GM21786 (cell line): ENCODE data around the gene DDX39A.
"Not testable (repeated sequence)": the region's sequence is repeated elsewhere in the genome, so short reads cannot be mapped to it uniquely, and the experiment has no call there.

Source experiments
- ATAC-seq: cut with Tn5 transposase; IDR thresholded peaks from one replicate; pipeline ENCODE4 v1.9.1; 2021; ENCODE audit not compliant: unreplicated experiment

DDX39A gene

DNA sequence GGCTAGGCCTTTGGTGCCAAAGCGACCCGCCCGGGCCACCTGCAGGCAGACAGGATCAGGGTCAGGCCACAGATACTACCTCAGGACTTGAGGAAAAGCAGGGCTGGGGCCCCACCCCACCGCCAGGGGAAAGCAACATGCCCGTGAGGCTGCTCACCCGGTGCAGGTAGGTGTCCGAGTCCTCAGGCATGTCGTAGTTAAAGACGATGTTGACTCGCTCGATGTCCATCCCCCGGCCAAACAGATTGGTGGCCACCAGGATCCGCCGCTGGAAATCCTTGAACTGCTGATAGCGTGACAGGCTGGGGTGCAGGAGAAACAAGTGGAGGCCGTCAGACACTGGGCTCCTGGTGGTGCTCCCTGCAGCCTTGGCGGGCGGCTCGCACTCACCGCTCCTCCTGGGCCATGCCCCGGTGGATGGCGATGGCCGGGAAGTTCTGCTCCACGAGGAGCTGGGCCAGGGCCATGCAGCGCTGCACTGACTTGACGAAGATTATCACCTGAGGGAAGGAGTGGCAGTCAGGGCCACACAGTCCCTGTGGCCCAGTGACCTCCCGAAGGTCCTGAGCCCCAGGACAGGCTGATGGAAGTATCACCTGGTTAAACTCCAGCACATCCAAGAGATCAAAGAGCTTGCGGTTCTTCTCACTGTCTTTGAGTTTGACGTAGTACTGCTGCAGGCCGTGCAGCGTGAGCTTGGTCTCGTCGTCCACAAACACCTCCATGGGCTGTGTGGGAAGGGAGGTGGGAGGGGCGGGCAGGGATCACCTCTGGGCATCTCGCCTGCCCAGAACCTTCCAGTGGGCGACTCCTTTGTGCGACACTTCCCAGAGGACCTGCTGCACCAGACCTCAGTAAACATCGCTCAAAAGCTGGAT is 9.8 kb downstream of the DDX39A start:
- no peak for ATAC-seq

DNA sequence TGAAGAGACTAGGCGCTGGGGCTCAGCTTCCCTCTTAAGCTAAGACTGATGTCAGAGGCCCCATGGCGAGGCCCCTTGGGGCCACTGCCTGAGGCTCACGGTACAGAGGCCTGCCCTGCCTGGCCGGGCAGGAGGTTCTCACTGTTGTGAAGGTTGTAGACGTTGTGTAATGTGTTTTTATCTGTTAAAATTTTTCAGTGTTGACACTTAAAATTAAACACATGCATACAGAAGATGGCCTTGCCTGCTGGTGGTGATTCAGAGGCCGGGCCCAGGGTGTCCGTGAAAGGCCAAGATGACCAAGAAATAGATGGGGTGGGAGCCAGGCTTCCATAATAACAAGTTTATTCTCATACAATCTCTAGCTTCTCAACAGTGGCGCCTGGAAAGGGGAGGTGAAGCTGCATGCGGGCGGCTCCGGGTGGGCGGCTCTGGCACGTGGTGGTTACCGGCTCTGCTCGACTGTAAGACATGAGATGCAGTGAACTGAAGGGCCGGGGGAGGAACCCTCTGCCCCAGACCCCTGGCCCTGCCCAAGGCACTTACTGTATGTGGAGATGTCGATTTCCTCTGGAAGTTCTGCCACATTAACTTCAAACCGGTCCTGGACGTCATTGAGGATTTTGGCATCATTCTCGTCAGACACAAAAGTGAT is 10.5 kb downstream of the DDX39A start:
- ATAC-seq, result no peak

DNA sequence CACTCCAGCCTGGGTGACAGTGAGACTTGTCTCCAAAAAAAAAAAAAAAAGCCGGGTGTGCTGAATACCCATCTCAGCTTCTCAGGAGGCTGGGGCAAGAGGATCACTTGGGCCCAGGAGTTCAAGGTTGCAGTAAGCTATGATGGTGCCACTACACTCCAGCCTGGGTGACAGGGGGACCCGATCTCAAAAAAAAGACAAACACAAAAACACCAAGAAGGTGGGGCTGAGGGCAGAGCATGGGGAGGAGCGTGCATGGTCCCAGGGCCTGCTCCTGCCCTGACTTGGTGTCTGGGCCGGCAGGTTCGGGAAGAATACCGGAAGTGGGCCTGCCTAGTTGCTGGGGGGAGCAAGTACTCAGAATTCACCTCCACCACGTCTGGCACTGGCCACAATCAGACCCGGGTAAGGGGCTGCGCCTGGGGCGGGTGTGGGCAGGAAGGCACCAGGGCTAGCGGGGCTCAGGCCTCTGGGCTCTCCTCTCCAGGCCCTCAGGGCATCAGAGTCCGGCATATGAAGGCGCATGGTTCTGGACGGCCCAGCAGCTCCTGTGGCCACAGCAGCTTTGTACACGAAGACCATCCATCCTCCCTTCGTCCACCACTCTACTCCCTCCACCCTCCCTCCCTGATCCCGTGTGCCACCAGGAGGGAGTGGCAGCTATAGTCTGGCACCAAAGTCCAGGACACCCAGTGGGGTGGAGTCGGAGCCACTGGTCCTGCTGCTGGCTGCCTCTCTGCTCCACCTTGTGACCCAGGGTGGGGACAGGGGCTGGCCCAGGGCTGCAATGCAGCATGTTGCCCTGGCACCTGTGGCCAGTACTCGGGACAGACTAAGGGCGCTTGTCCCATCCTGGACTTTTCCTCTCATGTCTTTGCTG is 11.3 kb downstream of the DDX39A start:
- ATAC-seq, result no peak

DNA sequence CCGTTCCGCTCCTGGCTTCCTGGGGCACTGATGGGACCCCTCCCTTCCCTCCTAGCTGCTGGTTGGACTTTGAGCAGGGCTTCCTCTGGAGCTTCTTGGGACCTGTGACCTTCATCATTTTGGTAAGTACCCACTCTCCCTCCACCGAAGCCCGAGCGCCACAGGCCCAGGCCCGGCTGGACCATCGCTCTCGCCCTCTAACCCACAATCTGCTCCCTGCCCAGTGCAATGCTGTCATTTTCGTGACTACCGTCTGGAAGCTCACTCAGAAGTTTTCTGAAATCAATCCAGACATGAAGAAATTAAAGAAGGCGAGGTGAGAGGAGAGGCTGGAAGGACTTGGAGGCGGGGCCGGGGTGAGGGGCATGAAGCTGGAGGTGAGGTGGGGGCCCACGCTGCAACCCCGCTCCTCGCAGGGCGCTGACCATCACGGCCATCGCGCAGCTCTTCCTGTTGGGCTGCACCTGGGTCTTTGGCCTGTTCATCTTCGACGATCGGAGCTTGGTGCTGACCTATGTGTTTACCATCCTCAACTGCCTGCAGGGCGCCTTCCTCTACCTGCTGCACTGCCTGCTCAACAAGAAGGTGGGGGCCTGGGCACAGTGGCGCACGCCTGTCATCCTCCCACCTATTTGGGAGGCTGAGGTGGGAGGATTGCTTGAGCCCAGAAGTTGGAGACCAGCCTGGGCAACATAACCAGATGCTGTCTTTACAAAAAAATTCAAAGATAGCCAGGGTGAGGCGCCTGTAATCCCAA is 12.3 kb downstream of the DDX39A start:
- ATAC-seq, result no peak

DNA sequence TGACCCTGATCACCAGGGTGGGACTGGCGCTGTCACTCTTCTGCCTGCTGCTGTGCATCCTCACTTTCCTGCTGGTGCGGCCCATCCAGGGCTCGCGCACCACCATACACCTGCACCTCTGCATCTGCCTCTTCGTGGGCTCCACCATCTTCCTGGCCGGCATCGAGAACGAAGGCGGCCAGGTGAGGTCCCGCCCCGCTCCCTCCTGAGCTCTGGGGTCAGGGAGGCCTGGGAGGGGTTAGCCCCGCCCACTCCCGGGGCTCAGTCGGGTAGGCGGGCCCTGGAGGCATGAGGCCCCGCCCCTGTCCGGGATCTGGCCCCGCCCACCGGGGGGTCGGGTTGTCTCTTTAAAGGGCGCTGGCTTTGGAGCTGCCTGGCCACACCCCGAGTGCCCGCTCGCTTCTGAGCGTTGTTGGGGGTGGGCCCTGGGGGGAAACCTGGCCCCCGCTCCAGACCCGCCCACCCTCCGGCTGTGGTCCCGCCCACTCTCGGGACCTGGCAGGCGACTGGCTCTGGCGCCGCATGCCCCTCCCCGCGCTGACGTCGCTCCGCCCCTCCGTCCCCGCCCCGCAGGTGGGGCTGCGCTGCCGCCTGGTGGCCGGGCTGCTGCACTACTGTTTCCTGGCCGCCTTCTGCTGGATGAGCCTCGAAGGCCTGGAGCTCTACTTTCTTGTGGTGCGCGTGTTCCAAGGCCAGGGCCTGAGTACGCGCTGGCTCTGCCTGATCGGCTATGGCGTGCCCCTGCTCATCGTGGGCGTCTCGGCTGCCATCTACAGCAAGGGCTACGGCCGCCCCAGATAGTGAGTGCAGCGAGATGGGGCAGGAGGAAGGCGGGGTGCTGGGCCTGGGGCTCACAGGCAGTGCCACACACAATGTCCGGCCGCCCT is 13.1 kb downstream of the DDX39A start:
- peak; percentile 54 for ATAC-seq

DNA sequence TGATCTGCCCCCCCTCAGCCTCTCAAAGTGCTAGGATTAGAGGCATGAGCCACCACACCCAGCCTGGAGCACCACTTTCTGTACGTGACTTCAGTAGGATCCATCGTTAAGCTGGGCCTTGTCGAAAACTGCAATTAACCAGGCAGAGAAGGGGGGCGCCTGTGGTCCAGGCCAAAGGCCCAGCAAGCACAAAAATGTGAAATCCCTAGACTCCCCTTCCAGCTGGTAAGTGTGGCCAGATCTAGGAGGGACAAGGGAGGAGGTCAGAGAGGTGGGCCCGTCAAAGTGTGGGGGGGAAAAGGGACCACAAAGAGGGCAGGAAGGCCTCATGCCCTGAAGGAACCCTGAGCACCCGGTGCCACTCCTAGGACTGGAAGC is 13.8 kb downstream of the DDX39A start:
- ATAC-seq, result no peak

DNA sequence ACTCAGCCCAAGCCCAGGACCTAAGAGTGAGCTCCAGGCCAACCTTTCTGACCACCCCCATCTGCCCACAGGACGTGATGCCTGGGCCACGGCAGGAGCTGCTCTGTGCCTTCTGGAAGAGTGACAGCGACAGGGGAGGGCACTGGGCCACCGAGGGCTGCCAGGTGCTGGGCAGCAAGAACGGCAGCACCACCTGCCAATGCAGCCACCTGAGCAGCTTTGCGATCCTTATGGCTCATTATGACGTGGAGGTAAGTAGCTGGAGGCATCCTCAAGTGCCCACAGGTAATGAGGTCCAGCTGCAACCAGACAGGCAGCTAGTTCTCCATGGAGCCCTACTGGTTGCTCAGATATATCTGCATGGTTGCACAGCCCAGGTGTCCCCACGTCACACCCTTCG is 14.8 kb downstream of the DDX39A start:
- ATAC-seq, result no peak

DNA sequence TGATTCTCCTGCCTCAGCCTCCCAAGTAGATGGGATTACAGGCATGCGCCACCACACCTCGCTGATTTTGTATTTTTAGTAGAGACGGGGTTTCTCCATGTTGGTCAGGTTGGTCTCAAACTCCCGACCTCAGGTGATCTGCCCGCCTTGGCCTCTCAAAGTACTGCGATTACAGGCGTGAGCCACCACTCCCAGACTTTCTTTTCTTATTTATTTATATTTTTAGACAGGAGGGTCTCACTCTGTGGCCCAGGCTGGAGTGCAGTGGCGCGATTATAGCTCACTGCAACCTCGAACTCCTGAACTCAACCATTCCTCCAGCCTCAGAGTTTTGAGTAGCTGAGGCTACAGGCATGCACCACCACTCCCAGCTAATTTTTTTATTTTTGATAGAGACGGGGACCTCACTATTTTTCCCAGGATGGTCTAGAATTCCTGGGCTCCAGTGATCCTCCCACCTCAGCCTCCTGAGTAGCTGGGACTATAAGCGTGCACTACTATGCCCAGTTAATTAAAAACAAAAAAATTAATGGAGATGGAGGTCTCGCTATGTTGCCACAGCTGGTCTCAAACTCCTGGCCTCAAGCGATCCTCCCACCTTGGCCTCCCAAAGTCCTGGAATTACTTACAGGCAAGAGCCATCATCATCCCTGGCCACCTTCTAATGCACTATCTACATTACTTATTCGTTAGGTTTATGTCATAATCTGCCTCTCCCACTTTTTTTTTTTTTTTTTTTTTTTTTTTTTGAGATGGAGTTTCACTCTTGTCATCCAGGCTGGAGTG is 15.8 kb downstream of the DDX39A start:
- not testable (repeated sequence) for ATAC-seq

DNA sequence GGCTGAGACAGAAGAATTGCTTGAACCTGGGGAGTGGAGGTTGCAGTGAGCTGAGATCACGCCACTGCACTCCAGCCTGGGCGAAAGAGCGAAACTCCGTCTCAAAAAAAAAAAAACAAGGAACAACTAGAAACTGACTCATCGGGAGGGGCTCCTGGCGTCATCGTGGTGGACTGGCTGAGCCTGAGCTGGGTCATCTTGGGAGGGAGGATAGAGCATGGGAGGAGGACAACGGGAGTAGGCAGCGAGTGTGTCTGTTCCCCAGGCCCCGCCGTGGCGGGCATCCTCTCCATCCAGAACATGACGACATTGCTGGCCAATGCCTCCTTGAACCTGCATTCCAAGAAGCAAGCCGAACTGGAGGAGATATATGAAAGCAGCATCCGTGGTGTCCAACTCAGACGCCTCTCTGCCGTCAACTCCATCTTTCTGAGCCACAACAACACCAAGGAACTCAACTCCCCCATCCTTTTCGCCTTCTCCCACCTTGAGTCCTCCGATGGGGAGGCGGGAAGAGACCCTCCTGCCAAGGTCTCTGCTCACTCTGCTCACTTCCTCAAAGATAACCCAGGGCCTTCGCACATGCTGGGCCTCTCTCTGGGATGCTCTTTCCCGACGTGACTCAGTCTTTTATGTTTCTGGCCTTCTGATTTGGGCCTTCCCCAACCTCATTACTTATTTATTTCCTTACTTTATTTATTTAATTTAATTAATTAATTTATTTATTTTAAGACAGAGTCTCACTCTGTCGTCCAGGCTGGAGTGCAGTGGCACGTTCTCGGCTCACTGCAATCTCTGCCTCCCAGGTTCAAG is 16.6 kb downstream of the DDX39A start:
- ATAC-seq, result no peak

DNA sequence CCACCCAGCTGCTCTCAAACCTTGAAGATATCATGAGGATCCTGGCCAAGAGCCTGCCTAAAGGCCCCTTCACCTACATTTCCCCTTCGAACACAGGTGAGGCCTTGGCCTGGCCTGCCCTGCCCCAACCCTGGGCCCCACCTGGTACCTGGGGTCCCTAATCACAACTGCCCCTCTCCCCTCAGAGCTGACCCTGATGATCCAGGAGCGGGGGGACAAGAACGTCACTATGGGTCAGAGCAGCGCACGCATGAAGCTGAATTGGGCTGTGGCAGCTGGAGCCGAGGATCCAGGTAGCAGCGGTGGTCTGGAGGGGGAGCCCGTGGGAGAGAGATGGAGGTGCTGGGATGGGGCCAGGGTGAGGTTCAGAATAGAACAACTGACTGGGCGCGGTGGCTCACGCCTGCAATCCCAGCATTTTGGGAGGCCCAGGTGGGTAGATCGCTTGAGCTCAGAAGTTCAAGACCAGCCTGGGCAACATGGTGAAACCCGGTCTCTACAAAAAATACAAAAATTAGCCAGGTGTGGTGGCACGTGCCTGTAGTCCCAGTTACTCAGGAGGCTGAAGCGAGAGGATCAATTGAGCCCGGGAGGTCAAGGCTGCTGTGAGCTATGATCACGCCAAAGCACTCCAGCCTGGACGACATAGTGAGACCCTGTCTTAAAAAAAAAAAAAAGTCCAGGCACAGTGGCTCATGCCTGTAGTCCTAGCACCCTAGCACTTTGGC is 17.5 kb downstream of the DDX39A start:
- no peak for ATAC-seq

DNA sequence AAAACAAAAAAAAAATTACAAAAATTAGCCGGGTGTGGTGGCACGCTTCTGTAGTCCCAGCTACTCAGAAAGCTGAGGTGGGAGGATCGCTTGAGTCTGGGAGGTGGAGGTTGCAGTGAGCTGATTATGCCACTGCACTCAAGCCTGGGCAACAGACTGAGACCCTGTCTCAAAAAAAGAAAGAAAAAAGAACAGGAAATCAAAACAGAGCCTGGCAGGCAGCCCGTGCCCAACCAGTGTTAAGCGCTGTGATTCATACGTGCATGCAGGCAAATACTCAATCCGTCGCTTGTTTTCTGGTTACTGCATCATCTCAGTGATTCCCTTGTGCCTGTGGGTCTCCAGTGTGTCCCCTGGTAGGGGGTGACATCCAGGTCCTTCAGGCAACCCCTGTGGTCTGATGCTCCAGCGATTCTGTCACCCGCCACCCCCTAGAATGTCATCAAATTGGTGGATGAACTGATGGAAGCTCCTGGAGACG is 18.1 kb downstream of the DDX39A start:
- ATAC-seq, result no peak

DNA sequence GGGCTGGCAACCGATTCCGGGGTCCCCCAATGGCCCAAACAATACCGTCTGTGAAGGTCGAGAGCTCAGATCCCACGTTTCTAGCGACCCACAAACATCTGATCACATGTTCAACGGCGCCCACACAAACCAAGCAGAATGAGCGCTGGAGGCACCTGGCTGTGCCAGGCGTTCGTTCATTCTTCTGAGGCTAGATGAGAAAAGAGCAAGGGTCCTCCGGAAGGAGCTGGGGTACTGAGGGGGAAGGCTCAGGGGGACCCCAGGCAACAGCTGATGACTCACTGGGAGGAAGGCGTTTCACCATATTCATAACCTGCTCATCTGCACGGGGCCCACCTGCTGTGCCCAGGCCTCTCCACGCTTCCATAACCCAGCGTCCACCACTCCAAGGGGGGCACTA is 22.0 kb downstream of the DDX39A start:
- not testable (repeated sequence) for ATAC-seq

DNA sequence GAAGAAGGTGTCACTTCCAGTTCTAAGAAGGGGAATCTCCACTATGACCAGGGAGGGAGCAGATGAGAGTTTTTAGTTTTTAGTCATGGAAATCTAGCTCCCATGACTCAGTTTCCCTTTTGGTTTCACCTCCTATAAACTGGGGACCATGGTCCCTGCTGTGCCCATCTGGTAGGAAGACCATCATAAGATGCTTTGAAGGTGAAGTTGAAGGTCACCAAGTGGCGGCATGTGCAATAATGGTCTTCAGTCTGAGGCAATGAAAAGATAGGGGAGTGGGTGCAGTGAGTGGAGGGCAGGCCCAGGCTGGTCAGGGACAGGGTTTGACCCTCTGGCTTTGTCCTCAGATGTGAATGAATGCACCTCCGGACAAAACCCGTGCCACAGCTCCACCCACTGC is 22.4 kb downstream of the DDX39A start:
- ATAC-seq, result not testable (repeated sequence)

DNA sequence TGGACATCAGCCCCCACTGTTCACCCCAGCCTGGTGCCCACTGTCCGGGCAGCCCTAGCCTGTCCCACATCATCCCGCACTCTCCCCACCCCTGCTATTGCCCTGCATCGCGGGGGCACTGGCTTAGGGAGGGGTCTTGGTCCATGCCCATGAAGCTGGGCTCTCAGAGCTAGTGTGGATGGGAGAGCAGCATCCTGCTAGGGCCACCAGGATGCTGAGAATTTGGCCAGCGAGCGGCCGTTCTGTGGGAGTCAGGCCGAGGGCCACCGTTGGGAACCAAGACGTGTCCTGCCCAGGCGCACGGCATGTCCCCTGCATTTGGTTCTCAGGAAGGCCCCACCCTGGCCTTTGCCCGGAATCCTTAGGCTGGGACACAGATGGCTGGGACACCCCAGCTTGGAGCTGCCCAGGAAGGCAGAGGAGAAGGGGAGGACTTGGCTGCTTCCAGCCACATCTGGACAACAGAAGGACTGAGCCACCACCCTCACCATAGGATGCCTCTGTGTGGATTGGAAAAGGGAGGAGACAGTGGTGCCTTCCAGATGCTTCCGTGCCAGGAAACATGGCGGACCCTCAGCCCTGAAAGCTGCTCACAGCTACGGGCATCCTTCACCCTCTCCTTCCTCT is 23.3 kb downstream of the DDX39A start:
- ATAC-seq, result no peak

DNA sequence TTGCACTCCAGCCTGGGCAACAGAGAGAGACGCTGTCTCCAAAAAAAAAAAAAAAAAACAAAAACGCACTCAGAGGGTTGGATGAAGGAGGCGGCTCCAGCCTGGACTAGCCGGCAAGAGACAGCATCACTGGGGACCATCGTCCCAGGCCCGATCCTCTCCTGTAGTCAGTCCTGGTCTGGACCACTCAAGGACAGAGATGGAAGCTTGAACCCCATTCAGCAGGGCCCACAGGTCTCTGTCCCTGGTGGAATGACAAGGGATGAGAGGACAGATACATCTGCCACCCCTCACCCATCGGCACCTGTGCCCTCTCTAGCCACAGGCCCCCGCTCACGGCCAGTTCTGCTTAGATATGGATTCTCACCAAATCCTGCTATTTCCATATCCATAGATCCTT is 23.9 kb downstream of the DDX39A start:
- ATAC-seq, result no peak

DNA sequence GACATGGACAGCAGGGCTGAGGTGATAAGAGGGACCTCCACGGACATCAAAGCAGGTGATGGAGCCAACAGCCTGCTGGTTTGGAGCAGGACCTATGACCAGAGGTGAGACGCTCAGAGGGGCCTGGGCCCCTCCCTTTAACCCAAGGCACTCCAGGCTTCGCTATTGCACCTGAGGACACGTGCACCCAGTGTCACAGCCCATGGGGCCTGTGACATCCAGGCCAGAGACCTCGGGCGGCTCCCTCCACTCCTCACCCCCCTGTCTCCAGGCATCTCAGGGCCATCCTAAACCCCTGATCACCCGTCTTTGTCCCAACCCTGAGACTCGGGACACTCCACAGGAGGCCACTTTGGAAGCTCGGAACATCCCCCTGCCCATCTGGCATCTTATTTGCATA is 25.0 kb downstream of the DDX39A start:
- no peak for ATAC-seq

DNA sequence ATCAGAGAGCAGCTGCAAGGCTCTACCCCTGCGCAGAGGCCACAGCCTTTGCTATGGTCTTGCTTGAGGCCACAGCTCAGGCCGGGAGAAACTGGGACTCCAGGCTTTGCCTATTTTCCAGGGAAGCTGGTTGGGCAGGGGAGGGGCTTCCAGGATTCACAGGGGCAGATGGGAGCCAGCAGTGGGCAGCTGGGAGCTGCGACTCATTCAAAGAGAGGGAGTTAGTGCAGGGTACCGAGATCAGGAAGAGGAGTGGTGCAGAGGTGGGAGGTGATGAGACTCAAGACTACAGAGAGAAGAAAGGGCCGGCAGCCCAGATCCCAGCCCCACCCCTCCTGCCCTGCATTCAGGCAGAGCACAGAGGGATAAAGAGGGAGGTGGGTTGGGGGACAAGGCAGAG is 25.8 kb downstream of the DDX39A start:
- no peak for ATAC-seq
